ENCODE data around the gene DOCK9. TPM values are rescaled to one million over a fixed set of nuclear protein-coding genes. Genes with fewer than 3 reads are reported as not detected.
A peak's percentile ranks its signal among the peaks of the same experiment; 100 is the strongest.

DOCK9 gene
- total RNA-seq, 1 experiment from 2014 or later: 7.7 TPM

- Histone ChIP-seq H3K4me3 (ENCODE audit: insufficient read depth, low read depth, low read length) (no peak overlapping the region), H3K27me3 (ENCODE audit: control insufficient read depth, insufficient read depth, low read length) (no peaks in the 10 kb centered on the region), H3K36me3 (replicated peaks; ENCODE audit: control insufficient read depth, insufficient read depth, low read length) (no peaks in the 10 kb centered on the region)
- no peak for DNase-seq
These were observed 19.4 kb downstream of the DOCK9 start for GRCh38 chr13:98958443-98958794.

GRCh38 chr13:98957731-98958442 is 20.0 kb downstream of the DOCK9 start:
- Histone ChIP-seq H3K36me3 (replicated peaks; ENCODE audit: control insufficient read depth, insufficient read depth, low read length) (no peaks in the 10 kb centered on the region), H3K27me3 (ENCODE audit: control insufficient read depth, insufficient read depth, low read length) (no peaks in the 10 kb centered on the region), H3K4me3 (ENCODE audit: insufficient read depth, low read depth, low read length) (no peak overlapping the region)
- DNase-seq: peak; percentile 29

GRCh38 chr13:98955336-98955735 is 22.5 kb downstream of the DOCK9 start:
- no peaks in the 10 kb centered on the region for H3K36me3 ChIP-seq (replicated peaks; ENCODE audit: control insufficient read depth, insufficient read depth, low read length)
- no peak overlapping the region for H3K4me3 ChIP-seq (ENCODE audit: insufficient read depth, low read depth, low read length)
- H3K27me3 ChIP-seq (ENCODE audit: control insufficient read depth, insufficient read depth, low read length): no peaks in the 10 kb centered on the region
- no peak for DNase-seq

- Histone ChIP-seq H3K4me3 (ENCODE audit: insufficient read depth, low read depth, low read length) (no peak overlapping the region), H3K27me3 (ENCODE audit: control insufficient read depth, insufficient read depth, low read length) (no peaks in the 10 kb centered on the region), H3K36me3 (replicated peaks; ENCODE audit: control insufficient read depth, insufficient read depth, low read length) (no peaks in the 10 kb centered on the region)
- peak; percentile 63 for DNase-seq
These were observed 23.6 kb downstream of the DOCK9 start for GRCh38 chr13:98954313-98954712.

- Histone ChIP-seq H3K4me3 (ENCODE audit: insufficient read depth, low read depth, low read length) (no peak overlapping the region), H3K27me3 (ENCODE audit: control insufficient read depth, insufficient read depth, low read length) (no peaks in the 10 kb centered on the region), H3K36me3 (replicated peaks; ENCODE audit: control insufficient read depth, insufficient read depth, low read length) (no peaks in the 10 kb centered on the region)
- DNase-seq: no peak
These were observed 26.6 kb downstream of the DOCK9 start for GRCh38 chr13:98951266-98951665.

GRCh38 chr13:98950705-98951104 is 27.2 kb downstream of the DOCK9 start:
- Histone ChIP-seq H3K36me3 (replicated peaks; ENCODE audit: control insufficient read depth, insufficient read depth, low read length) (no peaks in the 10 kb centered on the region), H3K27me3 (ENCODE audit: control insufficient read depth, insufficient read depth, low read length) (no peaks in the 10 kb centered on the region), H3K4me3 (ENCODE audit: insufficient read depth, low read depth, low read length) (no peak overlapping the region)
- DNase-seq: no peak

- Histone ChIP-seq H3K36me3 (replicated peaks; ENCODE audit: control insufficient read depth, insufficient read depth, low read length) (no peaks in the 10 kb centered on the region), H3K27me3 (ENCODE audit: control insufficient read depth, insufficient read depth, low read length) (no peaks in the 10 kb centered on the region), H3K4me3 (ENCODE audit: insufficient read depth, low read depth, low read length) (no peak overlapping the region)
- DNase-seq: no peak
These were observed 29.9 kb downstream of the DOCK9 start for GRCh38 chr13:98947925-98948324.

GRCh38 chr13:98945863-98946605 is 31.8 kb downstream of the DOCK9 start:
- Histone ChIP-seq H3K27me3 (ENCODE audit: control insufficient read depth, insufficient read depth, low read length) (no peaks in the 10 kb centered on the region), H3K36me3 (replicated peaks; ENCODE audit: control insufficient read depth, insufficient read depth, low read length) (no peaks in the 10 kb centered on the region), H3K4me3 (ENCODE audit: insufficient read depth, low read depth, low read length) (no peak overlapping the region)
- peak; percentile 26 for DNase-seq

GRCh38 chr13:98944336-98944735 is 33.5 kb downstream of the DOCK9 start:
- no peak for DNase-seq
- no peaks in the 10 kb centered on the region for H3K36me3 ChIP-seq (replicated peaks; ENCODE audit: control insufficient read depth, insufficient read depth, low read length)

GRCh38 chr13:98942997-98943396 is 34.9 kb downstream of the DOCK9 start:
- no peak overlapping the region for H3K4me3 ChIP-seq (ENCODE audit: insufficient read depth, low read depth, low read length)
- no peaks in the 10 kb centered on the region for H3K27me3 ChIP-seq (ENCODE audit: control insufficient read depth, insufficient read depth, low read length)
- no peaks in the 10 kb centered on the region for H3K36me3 ChIP-seq (replicated peaks; ENCODE audit: control insufficient read depth, insufficient read depth, low read length)
- DNase-seq: no peak

More at GRCh38 chr13:98944336-98944735, 33.5 kb downstream of the DOCK9 start:
- Histone ChIP-seq H3K4me3 (ENCODE audit: insufficient read depth, low read depth, low read length) (no peak overlapping the region), H3K27me3 (ENCODE audit: control insufficient read depth, insufficient read depth, low read length) (no peaks in the 10 kb centered on the region)

- Histone ChIP-seq H3K36me3 (replicated peaks; ENCODE audit: control insufficient read depth, insufficient read depth, low read length) (no peaks in the 10 kb centered on the region), H3K4me3 (ENCODE audit: insufficient read depth, low read depth, low read length) (no peak overlapping the region), H3K27me3 (ENCODE audit: control insufficient read depth, insufficient read depth, low read length) (no peaks in the 10 kb centered on the region)
- DNase-seq: no peak
These were observed 35.4 kb downstream of the DOCK9 start for GRCh38 chr13:98942485-98942884.

GRCh38 chr13:98941536-98941935 is 36.3 kb downstream of the DOCK9 start:
- no peaks in the 10 kb centered on the region for H3K27me3 ChIP-seq (ENCODE audit: control insufficient read depth, insufficient read depth, low read length)
- H3K36me3 ChIP-seq (replicated peaks; ENCODE audit: control insufficient read depth, insufficient read depth, low read length): no peaks in the 10 kb centered on the region
- H3K4me3 ChIP-seq (ENCODE audit: insufficient read depth, low read depth, low read length): no peak overlapping the region
- no peak for DNase-seq

GRCh38 chr13:98941126-98941525 is 36.7 kb downstream of the DOCK9 start:
- no peak overlapping the region for H3K4me3 ChIP-seq (ENCODE audit: insufficient read depth, low read depth, low read length)
- H3K27me3 ChIP-seq (ENCODE audit: control insufficient read depth, insufficient read depth, low read length): no peaks in the 10 kb centered on the region
- no peaks in the 10 kb centered on the region for H3K36me3 ChIP-seq (replicated peaks; ENCODE audit: control insufficient read depth, insufficient read depth, low read length)
- DNase-seq: no peak

- DNase-seq: no peak
These were observed 37.4 kb downstream of the DOCK9 start for GRCh38 chr13:98940325-98941001.

GRCh38 chr13:98939660-98940191 is 38.1 kb downstream of the DOCK9 start:
- Histone ChIP-seq H3K27me3 (ENCODE audit: control insufficient read depth, insufficient read depth, low read length) (no peaks in the 10 kb centered on the region), H3K4me3 (ENCODE audit: insufficient read depth, low read depth, low read length) (no peak overlapping the region), H3K36me3 (replicated peaks; ENCODE audit: control insufficient read depth, insufficient read depth, low read length) (no peaks in the 10 kb centered on the region)
- DNase-seq: no peak

More at GRCh38 chr13:98940325-98941001, 37.4 kb downstream of the DOCK9 start:
- no peaks in the 10 kb centered on the region for H3K36me3 ChIP-seq (replicated peaks; ENCODE audit: control insufficient read depth, insufficient read depth, low read length)
- H3K4me3 ChIP-seq (ENCODE audit: insufficient read depth, low read depth, low read length): no peak overlapping the region
- H3K27me3 ChIP-seq (ENCODE audit: control insufficient read depth, insufficient read depth, low read length): no peaks in the 10 kb centered on the region
